Right lobe of liver (tissue), 4 donors: ENCODE results near the gene SOX18.

Experiments
- CTCF ChIP-seq, 4 donors: fragments of 200-600 bp in 3 of 4; fragments of 450-650 bp in 1 of 4; IDR thresholded peaks; one replicate each; pipeline versions ENCODE4 v1.5.1 to v1.8.0; 2016 to 2022; ENCODE audit warnings: antibody characterized with exemption in 4 of 4, mild to moderate bottlenecking in 2 of 4
- POLR2A ChIP-seq: fragments of 450-650 bp; IDR thresholded peaks from one replicate; pipeline ENCODE4 v1.6.1; 2017; ENCODE audit warnings: antibody characterized with exemption, mild to moderate bottlenecking
- donor health status: DM: no; HTN: no; CAD: no.
- donor health status: DM: no; HTN: no; CAD: no.
- donor health status: DM: no; HTN: yes; CAD: no.

GRCh38 chr20:64040231-64041039, 9.0 kb downstream of the SOX18 start:
- no peak for TF ChIP-seq CTCF (IDR thresholded peaks at IDR 0.05)
- TF ChIP-seq POLR2A: no peak
